Astrocyte of the cerebellum (primary cell): ENCODE results near the gene ASTL.

Source experiments
- DNase-seq: peaks from one replicate; pipeline ENCODE4 v3.0.0-alpha.2; 2011; ENCODE audit warnings: low read depth
- H3K4me3 ChIP-seq: 2 replicates; pipeline ENCODE4 v1.5.1; 2011; ENCODE audit warnings: mild to moderate bottlenecking, low read depth, low read length, moderate library complexity
- in situ Hi-C: cut with HindIII; loops from 2 replicates; pipeline ENCODE4 v1.10.0; 2017; ENCODE audit warnings: low sequenced_read_pairs
- TF ChIP-seq, protein P1 (sequence below): IDR thresholded peaks from 2 replicates; pipeline ENCODE4 v1.5.1; 2012; ENCODE audit warnings: low read length, low read depth, moderate library complexity, mild to moderate bottlenecking; ENCODE audit errors: missing control alignments

Gene ASTL

DNA sequence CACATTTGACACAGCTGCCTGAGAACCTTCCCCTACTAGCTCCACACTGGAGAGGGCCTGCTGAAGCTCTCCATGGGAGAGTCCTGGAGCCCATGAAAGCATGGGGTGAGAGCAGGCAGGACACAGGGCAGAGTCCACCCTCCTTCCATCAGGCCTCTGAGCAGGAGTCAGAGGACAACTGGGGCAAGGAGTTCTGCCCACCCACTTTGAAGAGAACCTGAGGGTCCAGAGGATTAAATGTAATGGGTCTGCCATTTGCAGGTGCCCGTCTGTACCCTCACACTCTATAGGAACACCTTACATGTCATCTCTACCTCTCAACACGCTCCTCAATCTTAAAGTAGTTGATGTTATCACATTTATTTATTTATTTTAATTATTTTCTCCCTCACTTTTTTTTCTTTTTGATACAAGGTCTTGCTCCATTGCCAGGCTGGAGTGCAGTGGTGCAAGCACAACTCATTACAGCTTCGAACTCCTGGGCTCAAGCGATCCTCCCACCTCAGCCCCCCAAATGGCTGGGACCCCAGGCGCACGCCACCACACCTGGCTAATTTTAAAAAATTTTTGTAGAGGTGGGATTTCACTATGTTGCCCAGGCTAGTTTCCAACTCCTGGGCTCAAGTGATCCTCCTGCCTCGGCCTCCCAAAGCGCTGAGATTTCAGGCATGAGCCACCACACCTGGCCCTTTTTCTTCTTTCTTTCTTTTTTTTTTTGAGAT lies 32.1 kb downstream of the ASTL start:
- in situ Hi-C loops = no loop called here
- DNase-seq = no peak

DNA sequence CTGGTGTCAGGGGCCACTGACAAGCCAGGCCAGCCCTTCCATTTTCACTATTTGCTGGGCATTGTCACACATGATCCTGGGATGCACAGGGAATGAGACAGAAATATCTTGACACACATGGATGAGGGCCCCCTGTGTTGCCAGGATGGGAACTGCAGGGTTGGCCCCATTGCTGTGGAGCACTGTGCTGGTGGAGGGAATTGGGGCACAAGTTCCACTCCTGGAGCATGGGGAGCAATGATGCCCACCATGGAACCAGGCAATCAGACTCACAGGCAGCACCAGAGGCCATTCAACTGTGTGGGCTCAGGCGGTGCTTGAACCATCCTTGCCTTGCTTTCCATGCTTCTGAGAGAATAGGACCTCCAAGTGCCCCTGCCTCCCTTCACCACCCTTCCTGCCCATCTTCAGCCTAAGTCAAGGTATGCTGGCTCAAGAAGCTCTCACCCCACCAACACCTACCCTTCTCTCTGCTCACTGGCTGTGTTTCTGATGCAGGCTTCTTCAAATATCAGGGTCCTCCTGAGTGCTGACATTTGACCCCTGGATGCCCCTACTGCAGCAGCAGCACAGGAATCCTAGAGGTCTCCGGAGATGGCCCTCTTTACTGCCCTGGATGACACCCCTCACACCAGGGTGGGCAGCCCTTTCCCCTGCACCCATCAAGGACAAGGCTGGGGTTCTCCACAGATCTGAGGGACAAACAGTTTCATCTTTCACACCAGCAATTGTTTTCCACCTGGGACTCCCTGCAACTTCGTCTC lies 33.0 kb downstream of the ASTL start:
- DNase-seq = no peak
- in situ Hi-C loops = no loop called here
- no peak overlapping the region for H3K4me3 ChIP-seq
- TF ChIP-seq, protein P1, sequence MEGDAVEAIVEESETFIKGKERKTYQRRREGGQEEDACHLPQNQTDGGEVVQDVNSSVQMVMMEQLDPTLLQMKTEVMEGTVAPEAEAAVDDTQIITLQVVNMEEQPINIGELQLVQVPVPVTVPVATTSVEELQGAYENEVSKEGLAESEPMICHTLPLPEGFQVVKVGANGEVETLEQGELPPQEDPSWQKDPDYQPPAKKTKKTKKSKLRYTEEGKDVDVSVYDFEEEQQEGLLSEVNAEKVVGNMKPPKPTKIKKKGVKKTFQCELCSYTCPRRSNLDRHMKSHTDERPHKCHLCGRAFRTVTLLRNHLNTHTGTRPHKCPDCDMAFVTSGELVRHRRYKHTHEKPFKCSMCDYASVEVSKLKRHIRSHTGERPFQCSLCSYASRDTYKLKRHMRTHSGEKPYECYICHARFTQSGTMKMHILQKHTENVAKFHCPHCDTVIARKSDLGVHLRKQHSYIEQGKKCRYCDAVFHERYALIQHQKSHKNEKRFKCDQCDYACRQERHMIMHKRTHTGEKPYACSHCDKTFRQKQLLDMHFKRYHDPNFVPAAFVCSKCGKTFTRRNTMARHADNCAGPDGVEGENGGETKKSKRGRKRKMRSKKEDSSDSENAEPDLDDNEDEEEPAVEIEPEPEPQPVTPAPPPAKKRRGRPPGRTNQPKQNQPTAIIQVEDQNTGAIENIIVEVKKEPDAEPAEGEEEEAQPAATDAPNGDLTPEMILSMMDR = no peak

More for the DNA sequence above, 32.1 kb downstream of the ASTL start:
- no peak overlapping the region for H3K4me3 ChIP-seq
- TF ChIP-seq, protein P1 = no peak

- in situ Hi-C loops = no loop called here
- DNase-seq = no peak
- H3K4me3 ChIP-seq = no peak overlapping the region
- TF ChIP-seq, protein P1 = no peak
Observed at GRCh38 chr2:96104487-96104861, 33.8 kb downstream of the ASTL start.

DNA sequence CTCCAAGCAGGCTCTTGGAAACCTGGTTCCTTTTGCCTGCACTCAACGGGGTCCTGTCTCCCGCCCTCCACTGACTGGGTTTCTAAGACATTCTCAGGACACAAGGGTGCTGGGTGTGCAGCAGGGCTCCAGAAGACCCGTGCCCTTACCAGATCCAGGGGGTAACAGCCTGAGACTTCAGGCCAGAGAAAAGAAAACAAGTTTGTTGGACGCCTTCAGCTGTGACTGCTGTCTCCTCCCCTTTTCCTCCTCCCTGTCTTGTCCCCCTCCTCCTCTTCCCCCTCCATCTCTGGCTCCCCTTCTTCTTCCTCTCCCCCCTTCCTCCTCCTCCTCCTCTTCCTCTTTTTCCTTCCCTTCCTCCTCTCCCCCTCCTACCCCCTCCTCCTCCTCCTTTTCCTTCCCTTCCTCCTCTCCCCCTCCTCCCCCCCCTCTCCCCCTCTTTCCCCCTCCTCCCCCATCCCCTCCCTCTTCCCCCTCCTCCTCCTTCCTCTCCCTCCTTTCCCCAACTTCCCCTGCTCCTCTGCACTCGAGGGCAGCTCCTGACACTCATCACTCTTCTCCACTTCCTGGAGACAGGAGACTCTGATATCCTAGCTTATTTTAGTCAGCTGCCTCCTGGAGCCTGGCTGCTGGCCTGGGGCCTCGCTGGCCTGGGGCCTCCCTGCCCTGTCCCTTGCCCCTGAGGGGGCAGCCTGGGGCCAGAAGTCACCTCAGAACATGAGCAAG lies 34.4 kb downstream of the ASTL start:
- no peak for DNase-seq
- in situ Hi-C loops = no loop called here
- TF ChIP-seq, protein P1 = no peak
- H3K4me3 ChIP-seq = no peak overlapping the region

- in situ Hi-C loops = no loop called here
- H3K4me3 ChIP-seq = no peak overlapping the region
- TF ChIP-seq, protein P1 = no peak
- no peak for DNase-seq
Observed at GRCh38 chr2:96103187-96103601, 35.1 kb downstream of the ASTL start.

DNA sequence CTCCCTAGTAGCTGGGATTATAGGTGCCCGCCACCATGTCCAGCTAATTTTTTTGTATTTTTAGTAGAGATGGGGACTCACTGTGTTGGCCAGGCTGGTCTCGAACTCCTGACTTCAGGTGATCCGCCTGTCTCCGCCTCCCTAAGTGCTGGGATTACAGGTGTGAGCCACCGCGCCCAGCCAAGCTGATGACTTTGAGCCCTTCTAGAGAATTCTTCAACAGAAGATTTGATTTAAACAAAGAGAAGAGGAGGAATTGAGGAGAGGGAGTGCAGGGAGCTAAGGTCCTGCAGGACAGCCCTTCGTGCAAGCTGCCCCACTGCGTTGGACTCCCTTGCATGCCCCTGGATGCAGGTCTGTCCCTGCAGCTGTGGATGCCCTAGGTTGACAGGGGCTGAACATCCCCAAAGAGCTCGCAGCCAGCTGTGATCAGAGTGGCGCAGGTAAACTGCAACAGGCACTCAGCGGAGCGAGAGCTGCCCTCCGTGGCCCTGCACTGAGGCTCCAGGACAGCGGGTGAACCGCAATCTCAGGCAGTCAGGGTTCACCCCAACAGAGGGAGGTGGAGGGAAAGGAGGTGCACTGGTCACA lies 35.6 kb downstream of the ASTL start:
- no peak overlapping the region for H3K4me3 ChIP-seq
- TF ChIP-seq, protein P1 = no peak
- in situ Hi-C loops = no loop called here
- DNase-seq = no peak
